IMR-90 (cell line): ENCODE measurements around the gene LDLRAD4. TPM values are rescaled to one million over a fixed set of nuclear protein-coding genes. Genes with fewer than 3 reads are reported as not detected.

ENCODE experiments used
- ATAC-seq: fragments of 200-7000 bp; cut with Tn5 transposase; 2 replicates; pipeline ENCODE4 v1.9.1; 2020; ENCODE audit warnings: low read depth, mild to moderate bottlenecking, moderate library complexity
- BruUV-seq: library from RNA; stranded (reverse); fragments of 400-500 nt; replicated peaks from 2 replicates; lab custom pipeline; 2021; lab: Mats Ljungman, UMichigan
- CTCF ChIA-PET: fragments of 300-600 bp; formaldehyde crosslinking; extraction: SDS; loops from one replicate; lab custom pipeline; 2021; ENCODE audit warnings: antibody characterized with exemption; lab: Yijun Ruan, JAX
- POLR2A ChIA-PET: fragments of 300-600 bp; sonication (Branson Sonifier 250); formaldehyde crosslinking; loops from one replicate; lab custom pipeline; 2022; ENCODE audit warnings: antibody characterized with exemption; ENCODE audit not compliant: unreplicated experiment; lab: Charles Lee
- DNase-seq: peaks from one replicate; pipeline ENCODE4 v3.0.0; 2013
- H2AFZ ChIP-seq: replicated peaks from 2 replicates; pipeline ENCODE3; 2013; ENCODE audit warnings: low read length, mild to moderate bottlenecking; ENCODE audit not compliant: poor library complexity
- H2AK5ac ChIP-seq: 2 replicates; pipeline ENCODE4 v1.6.1; 2013; ENCODE audit warnings: low read depth, low read length, inconsistent platforms
- H2AK9ac ChIP-seq: replicated peaks from 2 replicates; pipeline ENCODE3; 2013; ENCODE audit warnings: mild to moderate bottlenecking, low read depth, low read length, moderate library complexity; ENCODE audit not compliant: poor library complexity
- H2BK120ac ChIP-seq: 2 replicates; pipeline ENCODE4 v1.6.1; 2013; ENCODE audit warnings: low read depth, low read length, inconsistent platforms
- H2BK15ac ChIP-seq: 3 replicates; pipeline ENCODE4 v1.6.1; 2013; ENCODE audit warnings: low read depth, low read length, inconsistent platforms
- H2BK20ac ChIP-seq: 2 replicates; pipeline ENCODE4 v1.6.1; 2013; ENCODE audit warnings: low read depth, mild to moderate bottlenecking, inconsistent platforms, low read length, moderate library complexity
- H2BK5ac ChIP-seq: 2 replicates; pipeline ENCODE4 v1.6.1; 2013; ENCODE audit warnings: mild to moderate bottlenecking, low read depth, low read length, inconsistent platforms; ENCODE audit not compliant: poor library complexity, severe bottlenecking
- H3K14ac ChIP-seq: replicated peaks from 2 replicates; pipeline ENCODE4 v1.6.1; 2013; ENCODE audit warnings: low read depth, low read length, inconsistent platforms
- H3K18ac ChIP-seq: 2 replicates; pipeline ENCODE4 v1.6.1; 2013; ENCODE audit warnings: low read depth, low read length, control low read depth
- H3K23ac ChIP-seq: 2 replicates; pipeline ENCODE4 v1.6.1; 2013; ENCODE audit warnings: low read depth, low read length, inconsistent platforms
- H3K27ac ChIP-seq: 2 replicates; pipeline ENCODE4 v1.5.1; 2013; ENCODE audit warnings: mild to moderate bottlenecking, control low read depth, low read length; ENCODE audit not compliant: insufficient read depth
- H3K27me3 ChIP-seq: 2 replicates; pipeline ENCODE4 v1.6.1; 2013; ENCODE audit warnings: low read length; ENCODE audit not compliant: control insufficient read depth, insufficient read depth
- H3K36me3 ChIP-seq: 2 replicates; pipeline ENCODE4 v1.6.1; 2013; ENCODE audit warnings: low read length, mixed read lengths; ENCODE audit not compliant: control insufficient read depth, insufficient read depth
- H3K4ac ChIP-seq: 2 replicates; pipeline ENCODE4 v1.6.1; 2013; ENCODE audit warnings: low read depth, low read length, inconsistent platforms
- H3K4me1 ChIP-seq: 2 replicates; pipeline ENCODE4 v1.6.1; 2013; ENCODE audit warnings: low read length, mixed read lengths; ENCODE audit not compliant: control insufficient read depth, insufficient read depth
- H3K4me2 ChIP-seq: 2 replicates; pipeline ENCODE4 v1.6.1; 2013; ENCODE audit warnings: low read depth, mild to moderate bottlenecking, control low read depth, low read length, moderate library complexity
- H3K4me3 ChIP-seq: 2 replicates; pipeline ENCODE4 v1.5.1; 2013; ENCODE audit warnings: low read depth, mild to moderate bottlenecking, control low read depth, low read length, moderate library complexity; ENCODE audit not compliant: insufficient read depth
- H3K56ac ChIP-seq: 2 replicates; pipeline ENCODE4 v1.6.1; 2013; ENCODE audit warnings: low read length, inconsistent platforms; ENCODE audit not compliant: insufficient read depth; ENCODE audit errors: extremely low read depth
- H3K79me1 ChIP-seq, 2 experiments: 2 replicates each; pipeline ENCODE4 v1.6.1; 2013; ENCODE audit warnings: low read length in 2 of 2, inconsistent platforms in 1 of 2, low read depth in 1 of 2
- H3K9ac ChIP-seq: 2 replicates; pipeline ENCODE4 v1.6.1; 2013; ENCODE audit warnings: low read depth, low read length, control low read depth
- H3K9me1 ChIP-seq: 2 replicates; pipeline ENCODE4 v1.6.1; 2013; ENCODE audit warnings: low read length, inconsistent platforms; ENCODE audit not compliant: insufficient read depth
- H3K9me3 ChIP-seq: 2 replicates; pipeline ENCODE4 v1.6.1; 2013; ENCODE audit warnings: low read length; ENCODE audit not compliant: control insufficient read depth, insufficient read depth
- H4K20me1 ChIP-seq: 2 replicates; pipeline ENCODE4 v1.6.1; 2013; ENCODE audit warnings: low read length, inconsistent platforms; ENCODE audit not compliant: insufficient read depth
- H4K5ac ChIP-seq: 2 replicates; pipeline ENCODE4 v1.6.1; 2013; ENCODE audit warnings: mild to moderate bottlenecking, low read depth, low read length, control low read depth
- H4K8ac ChIP-seq, 2 experiments: 2 replicates each; pipeline ENCODE4 v1.6.1; 2013; ENCODE audit warnings: low read depth in 2 of 2, low read length in 2 of 2, control low read depth in 1 of 2, inconsistent platforms in 1 of 2
- H4K91ac ChIP-seq: 2 replicates; pipeline ENCODE4 v1.6.1; 2013; ENCODE audit warnings: low read depth, low read length, inconsistent platforms; ENCODE audit not compliant: insufficient read depth
- CEBPB ChIP-seq: IDR thresholded peaks from 2 replicates; pipeline ENCODE4 v1.6.1; 2012; ENCODE audit warnings: low read depth, low read length, improper control_type of control experiment
- CHD1 ChIP-seq: IDR thresholded peaks from 2 replicates; pipeline ENCODE4 v1.6.1; 2012; ENCODE audit warnings: low read depth, low read length, improper control_type of control experiment
- FOS ChIP-seq: fragments of 150-350 bp; IDR thresholded peaks from 2 replicates; pipeline ENCODE4 v1.6.1; 2016; ENCODE audit warnings: low read depth, low read length
- MAFK ChIP-seq: IDR thresholded peaks from 2 replicates; pipeline ENCODE4 v1.6.1; 2012; ENCODE audit warnings: low read depth, low read length, improper control_type of control experiment
- MAZ ChIP-seq: IDR thresholded peaks from 2 replicates; pipeline ENCODE4 v1.6.1; 2012; ENCODE audit warnings: low read depth, mild to moderate bottlenecking, low read length, improper control_type of control experiment, moderate library complexity, borderline replicate concordance
- MXI1 ChIP-seq: IDR thresholded peaks from 2 replicates; pipeline ENCODE4 v1.6.1; 2012; ENCODE audit warnings: low read depth, mild to moderate bottlenecking, low read length, moderate library complexity, borderline replicate concordance
- NFE2L2 ChIP-seq: fragments of 150-350 bp; IDR thresholded peaks from 2 replicates; pipeline ENCODE4 v1.6.1; 2016; ENCODE audit warnings: low read depth, mild to moderate bottlenecking, low read length
- POLR2A ChIP-seq: IDR thresholded peaks from 2 replicates; pipeline ENCODE4 v1.6.1; 2012; ENCODE audit warnings: mild to moderate bottlenecking, low read depth, low read length
- RAD21 ChIP-seq: IDR thresholded peaks from 2 replicates; pipeline ENCODE4 v1.6.1; 2012; ENCODE audit warnings: low read length, improper control_type of control experiment
- RCOR1 ChIP-seq: IDR thresholded peaks from 2 replicates; pipeline ENCODE4 v1.6.1; 2012; ENCODE audit warnings: mild to moderate bottlenecking, low read length, improper control_type of control experiment; ENCODE audit not compliant: insufficient replicate concordance
- SMC3 ChIP-seq: fragments of 150-350 bp; IDR thresholded peaks from 2 replicates; pipeline ENCODE4 v1.6.1; 2016; ENCODE audit warnings: low read depth, mild to moderate bottlenecking, antibody characterized with exemption, low read length, moderate library complexity
- WGBS, 2 experiments: methylation state at CpG; one replicate each; pipeline versions ENCODE4 v1.1.5 to v1.1.7; 2013; ENCODE audit warnings: missing lambda C conversion rate in 2 of 2; ENCODE audit not compliant: insufficient read length in 1 of 2; ENCODE audit errors: extremely low coverage in 2 of 2; 5-methylcytosine and 5-hydroxymethylcytosine counted together
- dilution Hi-C: fragments of 300-500 bp; cut with HindIII; formaldehyde crosslinking; loops from one replicate; pipeline ENCODE4 v1.14.3; 2018; ENCODE audit warnings: low sequenced_read_pairs; ENCODE audit not compliant: unreplicated experiment
- in situ Hi-C: fragments of 300-500 bp; cut with MboI; formaldehyde crosslinking; loops from 3 replicates; pipeline ENCODE4 v1.14.3; 2019; ENCODE audit warnings: low sequenced_read_pairs, inconsistent platforms, mixed read lengths
- intact Hi-C: fragments of 100-400 bp; cut with micrococcal nuclease; formaldehyde crosslinking; loops from 2 replicates; pipeline ENCODE4 v1.10.0; 2022
- polyA plus RNA-seq, 3 experiments: library from polyadenylated mRNA; depleted of rRNA; stranded (reverse); fragments of >200 nt; gene quantifications; 2 replicates each; pipeline ENCODE4 v1.2.3, GENCODE V29; 2012; ENCODE audit warnings: low replicate concordance in 1 of 3
- total RNA-seq: library from RNA; depleted of rRNA; stranded (reverse); fragments of >200 nt; gene quantifications from 2 replicates; pipeline ENCODE4 v1.2.3, GENCODE V29; 2012
- TF ChIP-seq, protein P1 (sequence below): fragments of 150-350 bp; IDR thresholded peaks from 2 replicates; pipeline ENCODE4 v1.6.1; 2017; ENCODE audit warnings: mild to moderate bottlenecking, antibody characterized with exemption, low read length, low read depth
- TF ChIP-seq, protein P2 (sequence below): conservative IDR thresholded peaks from 2 replicates; pipeline ENCODE4 v1.5.1; 2012; ENCODE audit warnings: mild to moderate bottlenecking, low read depth, low read length, improper control_type of control experiment
- TF ChIP-seq, protein P3 (sequence below): fragments of 150-350 bp; IDR thresholded peaks from 2 replicates; pipeline ENCODE4 v1.6.1; 2016; ENCODE audit warnings: low read depth, mild to moderate bottlenecking, low read length, moderate library complexity, borderline replicate concordance

Gene LDLRAD4
- total and polyA plus RNA-seq, 2 of the 4 experiments (the other 2 are of a cell fraction) = not detected

DNA sequence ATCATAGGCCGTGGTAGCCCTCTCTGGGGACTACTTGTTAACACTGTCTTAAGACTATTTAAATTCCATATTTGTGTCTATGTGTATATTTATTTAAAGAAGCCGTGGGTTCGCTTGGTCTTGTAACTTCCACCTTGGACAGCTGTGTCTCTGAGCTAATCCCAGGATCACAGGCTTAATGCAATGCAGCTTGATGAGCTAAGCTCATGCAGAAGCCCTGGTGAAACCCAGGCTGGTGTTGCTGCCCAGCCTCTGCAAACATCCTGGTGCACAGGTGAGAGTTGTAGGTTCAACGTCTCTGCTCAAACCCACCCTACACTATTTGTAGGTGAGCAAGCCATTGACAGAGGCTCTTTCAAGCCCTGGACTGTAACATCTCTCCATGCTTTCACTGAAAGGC is 296.0 kb downstream of the LDLRAD4 start:
- Histone ChIP-seq H3K27me3 (peaks cover 2% of the 10 kb centered on the region), H3K23ac (no peak overlapping the region), H3K4ac (no peak overlapping the region), H3K18ac (no peak overlapping the region), H3K9ac (no peak overlapping the region), H3K79me1 (no peaks in the 10 kb centered on the region), H2BK120ac (no peak overlapping the region), H2BK5ac (no peak overlapping the region), H4K8ac (no peak overlapping the region), H2BK15ac (no peak overlapping the region), H3K14ac (no peak overlapping the region), H2AK5ac (no peak overlapping the region), H3K27ac (no peak overlapping the region), H3K36me3 (no peaks in the 10 kb centered on the region), H4K5ac (no peak overlapping the region), H4K20me1 (no peaks in the 10 kb centered on the region), H2AFZ (no peak overlapping the region), H3K4me2 (no peak overlapping the region), H2AK9ac (no peak overlapping the region), H3K56ac (no peak overlapping the region), H3K9me3 (no peaks in the 10 kb centered on the region), H3K4me1 (no peaks in the 10 kb centered on the region), H4K91ac (no peak overlapping the region), H3K9me1 (no peaks in the 10 kb centered on the region), H3K4me3 (no peak overlapping the region), H2BK20ac (no peak overlapping the region)
- intact Hi-C loops (no loop called here), in situ Hi-C loops (no loop called here), dilution Hi-C loops (no loop called here)
- no peak for ATAC-seq
- TF ChIP-seq RAD21 = no peak
- no peak for TF ChIP-seq NFE2L2
- TF ChIP-seq, protein P1, sequence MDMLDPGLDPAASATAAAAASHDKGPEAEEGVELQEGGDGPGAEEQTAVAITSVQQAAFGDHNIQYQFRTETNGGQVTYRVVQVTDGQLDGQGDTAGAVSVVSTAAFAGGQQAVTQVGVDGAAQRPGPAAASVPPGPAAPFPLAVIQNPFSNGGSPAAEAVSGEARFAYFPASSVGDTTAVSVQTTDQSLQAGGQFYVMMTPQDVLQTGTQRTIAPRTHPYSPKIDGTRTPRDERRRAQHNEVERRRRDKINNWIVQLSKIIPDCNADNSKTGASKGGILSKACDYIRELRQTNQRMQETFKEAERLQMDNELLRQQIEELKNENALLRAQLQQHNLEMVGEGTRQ = no peak
- TF ChIP-seq RCOR1 = no peak
- TF ChIP-seq SMC3 = no peak
- TF ChIP-seq CHD1 = no peak
- no peak for TF ChIP-seq POLR2A
- no peak for TF ChIP-seq FOS
- no peak for TF ChIP-seq MAFK
- TF ChIP-seq, protein P2, sequence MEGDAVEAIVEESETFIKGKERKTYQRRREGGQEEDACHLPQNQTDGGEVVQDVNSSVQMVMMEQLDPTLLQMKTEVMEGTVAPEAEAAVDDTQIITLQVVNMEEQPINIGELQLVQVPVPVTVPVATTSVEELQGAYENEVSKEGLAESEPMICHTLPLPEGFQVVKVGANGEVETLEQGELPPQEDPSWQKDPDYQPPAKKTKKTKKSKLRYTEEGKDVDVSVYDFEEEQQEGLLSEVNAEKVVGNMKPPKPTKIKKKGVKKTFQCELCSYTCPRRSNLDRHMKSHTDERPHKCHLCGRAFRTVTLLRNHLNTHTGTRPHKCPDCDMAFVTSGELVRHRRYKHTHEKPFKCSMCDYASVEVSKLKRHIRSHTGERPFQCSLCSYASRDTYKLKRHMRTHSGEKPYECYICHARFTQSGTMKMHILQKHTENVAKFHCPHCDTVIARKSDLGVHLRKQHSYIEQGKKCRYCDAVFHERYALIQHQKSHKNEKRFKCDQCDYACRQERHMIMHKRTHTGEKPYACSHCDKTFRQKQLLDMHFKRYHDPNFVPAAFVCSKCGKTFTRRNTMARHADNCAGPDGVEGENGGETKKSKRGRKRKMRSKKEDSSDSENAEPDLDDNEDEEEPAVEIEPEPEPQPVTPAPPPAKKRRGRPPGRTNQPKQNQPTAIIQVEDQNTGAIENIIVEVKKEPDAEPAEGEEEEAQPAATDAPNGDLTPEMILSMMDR = no peak
- TF ChIP-seq MXI1 = no peak
- TF ChIP-seq MAZ = no peak
- TF ChIP-seq, protein P3, sequence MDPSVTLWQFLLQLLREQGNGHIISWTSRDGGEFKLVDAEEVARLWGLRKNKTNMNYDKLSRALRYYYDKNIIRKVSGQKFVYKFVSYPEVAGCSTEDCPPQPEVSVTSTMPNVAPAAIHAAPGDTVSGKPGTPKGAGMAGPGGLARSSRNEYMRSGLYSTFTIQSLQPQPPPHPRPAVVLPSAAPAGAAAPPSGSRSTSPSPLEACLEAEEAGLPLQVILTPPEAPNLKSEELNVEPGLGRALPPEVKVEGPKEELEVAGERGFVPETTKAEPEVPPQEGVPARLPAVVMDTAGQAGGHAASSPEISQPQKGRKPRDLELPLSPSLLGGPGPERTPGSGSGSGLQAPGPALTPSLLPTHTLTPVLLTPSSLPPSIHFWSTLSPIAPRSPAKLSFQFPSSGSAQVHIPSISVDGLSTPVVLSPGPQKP = no peak
- TF ChIP-seq CEBPB = no peak
- DNase-seq = no peak
- ChIA-PET CTCF (no interaction called here), POLR2A (no interaction called here)
- BruUV-seq = no TSS peak
- no CpG with 5 or more reads among the region's 4 CpGs for WGBS, 2 experiments
